ENCODE results near the gene AMIGO3.

GRCh38 chr3:49713336-49714105 lies 6.0 kb downstream of the AMIGO3 start:
- TF ChIP-seq ATF3 (IDR thresholded peaks at IDR 0.05; ENCODE audit: borderline replicate concordance, extremely low read depth, low read depth, low read length) (no peak), SP1 (IDR thresholded peaks at IDR 0.05; ENCODE audit: low read depth, low read length) (no peak), POLR2A (IDR thresholded peaks at IDR 0.05; ENCODE audit: low read depth, low read length) (no peak), TAF1 (IDR thresholded peaks at IDR 0.05; ENCODE audit: borderline replicate concordance, low read depth, low read length) (no peak), ELK1 (IDR thresholded peaks at IDR 0.05; ENCODE audit: low read depth, low read length) (no peak), RAD21 (IDR thresholded peaks at IDR 0.05; ENCODE audit: insufficient read depth, low read depth, low read length) (no peak), CTCF (IDR thresholded peaks at IDR 0.05 in 2 of 3, conservative IDR thresholded peaks at IDR 0.05 in 1 of 3; ENCODE audit: control insufficient read depth in 2 of 3, extremely low read depth in 1 of 3, insufficient read depth in 1 of 3, low read depth in 3 of 3, low read length in 3 of 3) (no peak), POLR2AphosphoS5 (IDR thresholded peaks at IDR 0.05; ENCODE audit: low read length) (no peak), MLLT1 (IDR thresholded peaks at IDR 0.05) (no peak)

Measured in GM12878 (cell line).